HepG2 (cell line): ENCODE data around the gene PDZD11. TPM values are rescaled to one million over a fixed set of nuclear protein-coding genes. Genes with fewer than 3 reads are reported as not detected.
A peak's percentile ranks its signal among the peaks of the same experiment; 100 is the strongest.

Experiments used
- ATAC-seq: fragments of 200-7000 bp; cut with Tn5 transposase; 3 replicates; pipeline ENCODE4 v1.9.1; 2020; ENCODE audit warnings: mild to moderate bottlenecking, moderate library complexity
- BruUV-seq: library from RNA; stranded (reverse); fragments of 400-500 nt; replicated peaks from 2 replicates; lab custom pipeline; 2021; lab: Mats Ljungman, UMichigan
- CTCF ChIA-PET: fragments of 300-600 bp; formaldehyde crosslinking; extraction: SDS; loops from one replicate; lab custom pipeline; 2021; ENCODE audit warnings: low total read pairs, inconsistent platforms, low intra/inter-chr PET ratio; lab: Yijun Ruan, JAX
- POLR2A ChIA-PET: fragments of 350-600 bp; sonication (Branson Sonifier 250); formaldehyde crosslinking; loops from one replicate; lab custom pipeline; 2020; ENCODE audit warnings: antibody characterized with exemption, inconsistent platforms; lab: Yijun Ruan, JAX
- DNase-seq: peaks from one replicate; pipeline ENCODE4 v3.0.0-alpha.2; 2015; ENCODE audit warnings: low spot score
- FAIRE-seq: peaks from 3 replicates; lab custom pipeline; 2011; peaks lifted over from hg19 to GRCh38; lab: Jason Lieb, UNC
- H2AFZ ChIP-seq: one replicate; pipeline ENCODE4 v1.6.1; 2011; ENCODE audit warnings: low read length, inconsistent platforms
- H3K27ac ChIP-seq: fragments of 300-600 bp; 3 replicates; pipeline ENCODE4 v1.8.0; 2011; ENCODE audit warnings: mixed run types, mild to moderate bottlenecking, mixed read lengths, low read length, inconsistent platforms; ENCODE audit not compliant: insufficient read depth; ENCODE audit errors: extremely low read length
- H3K27me3 ChIP-seq, 2 experiments: fragments of 200-600 bp in 1 of 2; 2 replicates in 1 of 2; 3 replicates in 1 of 2; pipeline versions ENCODE4 v1.6.0 to v1.8.0; 2011; ENCODE audit warnings: low read length in 2 of 2, mild to moderate bottlenecking in 2 of 2, moderate library complexity in 2 of 2, inconsistent platforms in 1 of 2; ENCODE audit not compliant: insufficient read depth in 2 of 2, control insufficient read depth in 1 of 2
- H3K36me3 ChIP-seq, 2 experiments: fragments of 200-600 bp in 1 of 2; replicated peaks in 1 of 2; 2 replicates in 1 of 2; 3 replicates in 1 of 2; pipeline versions ENCODE4 v1.5.1 to v1.8.0; 2011; ENCODE audit warnings: low read length in 2 of 2, inconsistent platforms in 1 of 2; ENCODE audit not compliant: insufficient read depth in 2 of 2, control insufficient read depth in 1 of 2
- H3K4me1 ChIP-seq: 2 replicates; pipeline ENCODE4 v1.5.1; 2012; ENCODE audit warnings: low read length, inconsistent platforms; ENCODE audit not compliant: insufficient read depth
- H3K4me2 ChIP-seq: 2 replicates; pipeline ENCODE4 v1.6.0; 2011; ENCODE audit warnings: low read depth, low read length, inconsistent platforms
- H3K4me3 ChIP-seq, 3 experiments: fragments of 200-600 bp in 1 of 3; sonication (generic), shearing (Covaris generic) in 1 of 3; replicated peaks in 1 of 3; 2 replicates each; pipeline ENCODE4 v1.5.1; 2011 to 2016; ENCODE audit warnings: low read length in 3 of 3, inconsistent platforms in 2 of 3, low read depth in 2 of 3, mild to moderate bottlenecking in 2 of 3, control low read depth in 1 of 3, mixed read lengths in 1 of 3; ENCODE audit not compliant: insufficient read depth in 1 of 3
- H3K79me2 ChIP-seq: one replicate; pipeline ENCODE4 v1.6.1; 2011; ENCODE audit warnings: low read length, inconsistent platforms; ENCODE audit not compliant: insufficient read depth
- H3K9ac ChIP-seq: 2 replicates; pipeline ENCODE4 v1.6.0; 2011; ENCODE audit warnings: mild to moderate bottlenecking, low read depth, low read length, inconsistent platforms; ENCODE audit not compliant: insufficient read depth
- H3K9me3 ChIP-seq: 2 replicates; pipeline ENCODE4 v1.5.1; 2012; ENCODE audit warnings: mild to moderate bottlenecking, low read length
- H4K20me1 ChIP-seq: 2 replicates; pipeline ENCODE4 v1.6.0; 2011; ENCODE audit warnings: inconsistent platforms, mild to moderate bottlenecking, low read length, moderate library complexity; ENCODE audit not compliant: insufficient read depth
- ATF1 ChIP-seq: IDR thresholded peaks from 2 replicates; pipeline ENCODE4 v1.6.1; 2016; ENCODE audit warnings: mild to moderate bottlenecking, control low read depth
- ZFP1 ChIP-seq: IDR thresholded peaks from 2 replicates; pipeline ENCODE4 v1.6.1; 2016
- ZNF501 ChIP-seq: sonication (generic); formaldehyde crosslinking; IDR thresholded peaks from 2 replicates; pipeline ENCODE4 v1.5.1; 2020; ENCODE audit warnings: mild to moderate bottlenecking, moderate library complexity, missing genetic modification reagents
- ZNF709 ChIP-seq: sonication (generic); formaldehyde crosslinking; IDR thresholded peaks from 2 replicates; pipeline ENCODE4 v1.5.0; 2020; ENCODE audit warnings: mild to moderate bottlenecking, missing genetic modification reagents
- ZNF782 ChIP-seq: sonication (generic); formaldehyde crosslinking; IDR thresholded peaks from 2 replicates; pipeline ENCODE4 v1.4.0; 2020; ENCODE audit warnings: missing genetic modification reagents, mild to moderate bottlenecking, borderline replicate concordance
- WGBS: methylation state at CpG from one replicate; pipeline ENCODE4 v1.1.6; 2017; ENCODE audit warnings: low lambda C conversion rate; 5-methylcytosine and 5-hydroxymethylcytosine counted together
- in situ Hi-C: cut with HindIII; loops from 2 replicates; pipeline ENCODE4 v1.10.0; 2017; ENCODE audit warnings: low pct_unique_long_range_greater_than_20kb; ENCODE audit not compliant: extremely low pct_ligation_motif_present
- intact Hi-C: fragments of 100-400 bp; cut with micrococcal nuclease; formaldehyde crosslinking; loops from one replicate; pipeline ENCODE4 v1.10.0; 2022; ENCODE audit not compliant: unreplicated experiment
- polyA plus RNA-seq, 8 experiments: library from polyadenylated mRNA; depleted of rRNA in 3 of 8; stranded (reverse) in 7 of 8; unstranded in 1 of 8; fragments of >200 nt; fragmentation: Illumina TruSeq in 4 of 8; extraction: Trizol in 4 of 8; gene quantifications; 2 replicates each; pipeline versions ENCODE4 v1.2.1 to v1.2.3, GENCODE V29; 2011 to 2016; ENCODE audit warnings: low read depth in 4 of 8, missing spikeins in 1 of 8, mixed read lengths in 1 of 8; ENCODE audit not compliant: insufficient read depth in 1 of 8
- total RNA-seq, 5 experiments: library from RNA; depleted of rRNA; stranded (reverse); fragments of >200 nt; fragmentation: Illumina TruSeq; extraction: Trizol; gene quantifications; 2 replicates each; pipeline ENCODE4 v1.2.3, GENCODE V29; 2016; ENCODE audit warnings: low read depth in 1 of 5

PDZD11 gene
- total and polyA plus RNA-seq, 2 of the 13 experiments (the other 11 are each of a cell fraction or from before 2014, with no cell fraction given): 29.1 to 47.0 TPM

DNA sequence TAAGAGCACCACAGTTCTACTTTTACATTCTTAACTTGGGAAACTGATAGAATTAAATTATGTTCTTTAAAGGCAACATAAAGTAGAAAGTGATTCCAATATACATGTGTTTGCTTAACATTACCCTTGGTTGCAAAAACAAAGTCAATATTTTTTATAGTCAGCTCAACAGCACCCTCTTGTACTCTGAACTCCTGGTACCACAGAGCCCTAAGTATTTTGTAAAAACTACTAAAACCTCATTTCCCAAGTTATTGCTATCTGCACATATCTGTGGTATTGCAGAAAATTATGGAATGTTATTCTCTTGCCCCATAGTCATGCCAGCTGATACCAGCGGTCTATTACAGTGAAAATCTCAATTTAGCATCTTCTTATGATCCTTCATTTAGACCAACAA is 3.1 kb upstream of the PDZD11 start:
- POLR2A ChIA-PET: no interaction called here
- DNase-seq (peak; percentile 3), FAIRE-seq (no peak), ATAC-seq (no peak)
- no peaks in the 10 kb centered on the region; a peak in 1 of 5 replicates for H3K27me3 ChIP-seq
- H3K36me3 ChIP-seq: peaks cover 0 to 5% of the 10 kb centered on the region in 2 experiments; a peak in 2 of 5 replicates
- peak overlapping the region; percentile 49 for H3K4me2 ChIP-seq
- WGBS: 0% methylated on average over 1 of the region's 1 CpG
- H3K9ac ChIP-seq: no peak overlapping the region
- CTCF ChIA-PET: no interaction called here
- peak overlapping the region; percentile 13 for H3K27ac ChIP-seq
- no peak overlapping the region for H2AFZ ChIP-seq
- peak; percentile 69; the same call in 1 of the 2 replicates for TF ChIP-seq ZFP1 (CRISPR knock-in tag)
- no peak for TF ChIP-seq ZNF709 (CRISPR knock-in tag)
- no peaks in the 10 kb centered on the region for H4K20me1 ChIP-seq
- H3K4me3 ChIP-seq: peak overlapping the region in 1 of 3 experiments; percentile 10; a peak in 1 of 6 replicates
- in situ Hi-C loops (no loop called here), intact Hi-C loops (loop anchor here (5.0 kb wide), 1 partner anchor 140 kb away; no protein-coding TSS in a partner anchor)
- peaks cover 23% of the 10 kb centered on the region for H3K4me1 ChIP-seq
- no peaks in the 10 kb centered on the region for H3K9me3 ChIP-seq
- H3K79me2 ChIP-seq: peaks cover 15% of the 10 kb centered on the region
- BruUV-seq: no TSS peak

DNA sequence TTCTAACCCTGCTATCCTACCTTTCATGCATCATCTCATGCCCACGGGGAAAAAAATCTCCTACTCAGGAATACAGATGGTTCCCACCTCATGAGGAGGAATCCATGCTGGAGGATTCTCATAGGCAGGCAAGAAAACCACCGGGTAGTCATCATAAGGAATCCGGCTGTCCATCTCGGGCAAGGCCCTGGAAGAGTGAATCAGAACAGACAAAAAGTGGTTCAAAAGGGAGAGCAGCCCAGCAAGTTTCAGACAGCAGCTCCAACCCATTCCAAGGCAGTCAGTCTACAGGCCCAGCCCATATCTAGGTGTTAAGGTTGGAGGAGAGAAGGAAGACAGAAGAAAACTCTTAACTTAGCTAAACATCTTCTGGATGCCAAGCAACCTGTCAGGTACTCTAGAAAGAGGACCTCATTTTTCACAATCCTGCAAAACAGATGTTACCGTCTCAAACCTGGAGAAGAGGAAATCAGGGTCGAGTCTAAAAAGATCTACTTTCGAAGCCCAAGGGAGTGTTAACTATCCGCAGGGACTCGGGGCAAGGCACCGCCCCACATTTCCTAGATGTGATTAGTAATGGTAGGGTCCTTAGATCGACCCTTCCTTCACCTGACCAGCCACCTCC is 447 bp downstream of the PDZD11 start:
- H3K4me3 ChIP-seq: peak overlapping the region; percentile 68 to 83 (median 82)
- H3K36me3 ChIP-seq: peaks cover 1 to 7% of the 10 kb centered on the region in 2 experiments; a peak in 3 of 5 replicates
- no peaks in the 10 kb centered on the region for H3K9me3 ChIP-seq
- H3K4me1 ChIP-seq: peaks cover 26% of the 10 kb centered on the region
- POLR2A ChIA-PET: interaction anchor here (1.0 to 1.1 kb wide), 3 partner anchors 11 to 156 kb away, joined by 3 to 5 read pairs (median 3); partner anchors contain the start of genes IGBP1 and P2RY4
- H3K27ac ChIP-seq: peak overlapping the region; percentile 43
- in situ Hi-C loops: no loop called here
- DNase-seq: no peak
- peak overlapping the region; percentile 74 for H3K4me2 ChIP-seq
- TSS peak; percentile 77 for BruUV-seq
- peak overlapping the region; percentile 11 for H2AFZ ChIP-seq
- FAIRE-seq: no peak
- CTCF ChIA-PET: interaction anchor here (1.6 kb wide), 1 partner anchor 92 kb away, joined by 3 read pairs; no protein-coding TSS in a partner anchor
- ATAC-seq: no peak
- WGBS: 29% methylated on average over 5 of the region's 11 CpGs
- H3K9ac ChIP-seq: peak overlapping the region; percentile 77
- H4K20me1 ChIP-seq: no peaks in the 10 kb centered on the region
- no peaks in the 10 kb centered on the region; a peak in 1 of 5 replicates for H3K27me3 ChIP-seq
- intact Hi-C loops: loop anchor here (10.0 kb wide), 1 partner anchor 1014 kb away; no protein-coding TSS in a partner anchor
- peaks cover 15% of the 10 kb centered on the region for H3K79me2 ChIP-seq
- TF ChIP-seq ZNF782 (CRISPR knock-in tag) (no peak), ATF1 (0 out of 2 replicates have a peak, but pooled peaks have one; percentile 3), ZNF501 (0 out of 2 replicates have a peak, but pooled peaks have one; percentile 1)
- TF ChIP-seq, all 625 proteins: peak for 2
